ENCODE measurements around the gene PTPDC1.
"Not testable (repeated sequence)": the region's sequence is repeated elsewhere in the genome, so short reads cannot be mapped to it uniquely, and the experiment has no call there.

Gene PTPDC1

GRCh38 chr9:94094219-94095145 lies 10.2 kb downstream of the PTPDC1 start:
- not testable (repeated sequence) for DNase-seq

DNA sequence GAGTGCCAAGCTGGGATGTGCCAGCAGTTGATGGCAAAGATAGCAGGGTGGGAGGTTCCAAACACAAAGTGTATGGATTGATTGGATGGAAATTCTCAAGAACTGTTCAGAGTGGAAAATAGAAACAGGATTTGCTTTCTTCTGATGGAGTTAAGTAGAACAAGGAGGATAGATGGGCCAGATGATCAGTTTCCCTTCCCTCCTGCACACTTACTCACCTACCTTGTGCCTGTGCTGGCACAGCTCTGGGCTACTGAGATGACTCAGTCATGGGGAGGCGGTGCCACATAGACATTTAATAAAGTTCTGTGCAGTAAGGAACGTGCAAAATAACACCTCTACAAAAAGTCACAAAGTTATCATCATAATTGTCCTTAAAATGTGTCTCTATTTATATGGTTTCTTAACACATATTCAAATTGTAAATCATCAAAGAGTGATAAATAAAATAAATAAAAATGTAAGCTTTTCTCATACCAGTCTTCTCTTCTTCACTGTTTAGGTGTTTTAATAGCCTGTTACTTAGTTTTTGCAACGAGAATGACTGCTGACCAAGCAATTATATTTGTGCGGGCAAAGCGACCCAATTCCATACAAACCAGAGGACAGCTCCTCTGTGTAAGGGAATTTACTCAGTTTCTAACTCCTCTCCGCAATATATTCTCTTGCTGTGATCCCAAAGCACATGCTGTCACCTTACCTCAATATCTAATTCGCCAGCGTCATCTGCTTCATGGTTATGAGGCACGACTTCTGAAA lies 12.7 kb downstream of the PTPDC1 start:
- DNase-seq: no peak

DNA sequence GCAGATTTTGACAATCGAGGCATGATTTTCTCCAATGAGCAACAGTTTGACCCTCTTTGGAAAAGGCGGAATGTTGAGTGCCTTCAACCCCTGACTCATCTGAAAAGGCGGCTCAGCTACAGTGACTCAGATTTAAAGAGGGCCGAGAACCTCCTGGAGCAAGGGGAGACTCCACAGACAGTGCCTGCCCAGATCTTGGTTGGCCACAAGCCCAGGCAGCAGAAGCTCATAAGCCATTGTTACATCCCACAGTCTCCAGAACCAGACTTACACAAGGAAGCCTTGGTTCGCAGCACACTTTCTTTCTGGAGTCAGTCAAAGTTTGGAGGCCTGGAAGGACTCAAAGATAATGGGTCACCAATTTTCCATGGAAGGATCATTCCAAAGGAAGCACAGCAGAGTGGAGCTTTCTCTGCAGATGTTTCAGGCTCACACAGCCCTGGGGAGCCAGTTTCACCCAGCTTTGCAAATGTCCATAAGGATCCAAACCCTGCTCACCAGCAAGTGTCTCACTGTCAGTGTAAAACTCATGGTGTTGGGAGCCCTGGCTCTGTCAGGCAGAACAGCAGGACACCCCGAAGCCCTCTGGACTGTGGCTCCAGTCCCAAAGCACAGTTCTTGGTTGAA lies 13.6 kb downstream of the PTPDC1 start:
- no peak for DNase-seq

- no peak for DNase-seq
These were observed 16.1 kb downstream of the PTPDC1 start for GRCh38 chr9:94100152-94100879.

GRCh38 chr9:94101162-94101853 lies 17.0 kb downstream of the PTPDC1 start:
- no peak for DNase-seq

GRCh38 chr9:94108584-94108983 lies 24.3 kb downstream of the PTPDC1 start:
- no peak for DNase-seq

DNA sequence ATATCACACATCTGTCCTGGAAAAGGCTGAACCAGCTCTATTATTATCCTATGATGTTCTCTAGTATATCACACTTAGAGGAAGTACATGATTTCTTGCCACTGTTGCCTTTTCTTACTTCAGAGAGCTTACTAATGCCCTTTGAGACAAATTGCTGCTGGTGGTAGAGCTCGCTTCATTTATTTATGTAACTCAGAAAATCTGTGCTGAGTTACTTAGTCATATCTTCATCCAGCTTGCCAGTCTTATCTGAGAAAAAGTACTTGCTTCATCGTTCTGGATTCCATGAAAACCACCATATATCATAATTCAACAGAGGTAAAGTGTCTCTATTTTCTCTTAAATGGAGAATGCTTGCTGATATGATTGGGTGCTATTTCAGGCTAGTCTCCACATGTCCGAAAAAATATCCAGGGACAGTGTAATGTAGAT lies 26.6 kb downstream of the PTPDC1 start:
- DNase-seq: no peak

DNA sequence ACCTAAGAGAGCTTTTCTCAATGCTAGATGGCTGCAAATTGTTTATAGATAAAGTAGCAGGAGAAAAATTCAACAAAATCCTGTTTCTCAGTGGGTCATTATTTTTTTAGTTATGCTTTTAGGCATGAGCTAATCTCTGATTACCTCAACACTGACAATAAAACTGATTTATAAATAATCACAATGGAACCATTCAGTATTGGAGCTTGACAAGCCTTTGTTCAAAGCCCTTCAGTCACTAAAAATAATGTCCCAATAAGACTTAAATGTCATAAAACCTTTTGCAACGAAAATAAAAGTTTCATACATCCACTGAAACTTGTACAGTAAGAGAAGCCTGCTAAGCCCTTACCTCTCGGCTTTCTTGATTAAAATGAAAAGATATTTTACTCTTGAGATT lies 27.2 kb downstream of the PTPDC1 start:
- DNase-seq: no peak

- DNase-seq: no peak
These were observed 28.6 kb downstream of the PTPDC1 start for GRCh38 chr9:94112716-94113465.

DNA sequence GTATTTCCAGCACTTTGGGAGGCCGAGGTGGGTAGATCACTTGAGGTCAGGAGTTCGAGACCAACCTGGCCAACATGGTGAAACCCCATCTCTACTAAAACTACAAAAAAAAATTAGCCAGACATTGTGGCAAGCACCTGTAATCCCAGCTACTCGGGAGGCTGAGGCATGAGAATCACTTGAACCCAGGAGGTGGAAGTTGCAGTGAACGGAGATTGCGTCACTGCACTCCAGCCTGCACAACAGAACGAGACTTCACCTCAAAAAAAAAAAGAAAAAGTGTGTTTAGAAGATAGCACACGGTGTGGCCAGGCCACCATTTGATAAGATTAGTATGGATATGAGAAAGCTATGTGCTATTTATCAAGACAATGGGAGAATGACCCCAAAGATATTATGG lies 35.8 kb downstream of the PTPDC1 start:
- not testable (repeated sequence) for DNase-seq

- no peak for DNase-seq
These were observed 36.7 kb downstream of the PTPDC1 start for GRCh38 chr9:94120854-94121376.

GRCh38 chr9:94126844-94127243 lies 42.6 kb downstream of the PTPDC1 start:
- no peak for DNase-seq

DNA sequence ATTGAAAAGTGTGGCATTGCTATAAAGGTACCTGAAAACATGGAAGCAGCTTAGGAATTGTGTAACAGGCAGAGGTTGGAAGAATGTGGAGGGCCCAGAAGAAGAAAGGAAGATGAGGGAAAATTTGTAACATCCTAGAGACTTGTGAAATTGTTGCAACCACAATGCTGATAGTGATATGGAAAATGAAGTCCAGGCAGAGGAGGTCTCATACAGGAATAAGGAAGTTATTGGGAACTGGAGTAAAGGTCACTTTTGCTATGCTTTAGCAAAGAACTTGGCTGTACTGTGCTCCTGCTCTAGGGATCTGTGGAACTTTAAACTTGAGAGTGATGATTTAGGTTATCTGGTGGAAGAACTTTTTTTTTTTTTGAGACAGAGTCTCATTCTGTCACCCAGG lies 43.5 kb downstream of the PTPDC1 start:
- no peak for DNase-seq

DNA sequence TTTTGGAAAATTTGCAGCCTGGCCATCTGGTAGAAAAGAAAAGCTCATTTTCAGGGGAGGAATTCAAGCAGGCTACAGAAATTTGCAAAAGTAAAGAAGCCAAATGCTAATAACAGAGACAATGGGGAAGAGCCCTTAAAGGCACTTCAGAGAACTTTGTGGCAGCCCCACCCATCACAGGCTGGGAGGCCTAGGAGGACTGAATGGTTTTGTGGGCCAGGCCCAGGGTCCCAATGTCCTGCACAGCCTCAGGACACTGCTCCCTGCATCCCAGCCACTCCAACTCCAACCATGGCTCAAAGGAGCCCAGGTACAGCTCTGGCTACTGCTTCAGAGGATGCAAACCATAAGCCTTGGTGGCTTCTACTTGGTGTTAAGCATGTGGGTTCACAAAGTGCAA lies 44.3 kb downstream of the PTPDC1 start:
- no peak for DNase-seq

GRCh38 chr9:94134629-94135028 lies 50.4 kb downstream of the PTPDC1 start:
- DNase-seq: no peak

- no peak for DNase-seq
These were observed 51.0 kb downstream of the PTPDC1 start for GRCh38 chr9:94135222-94135621.

- no peak for DNase-seq
These were observed 55.6 kb downstream of the PTPDC1 start for GRCh38 chr9:94139672-94140417.

DNA sequence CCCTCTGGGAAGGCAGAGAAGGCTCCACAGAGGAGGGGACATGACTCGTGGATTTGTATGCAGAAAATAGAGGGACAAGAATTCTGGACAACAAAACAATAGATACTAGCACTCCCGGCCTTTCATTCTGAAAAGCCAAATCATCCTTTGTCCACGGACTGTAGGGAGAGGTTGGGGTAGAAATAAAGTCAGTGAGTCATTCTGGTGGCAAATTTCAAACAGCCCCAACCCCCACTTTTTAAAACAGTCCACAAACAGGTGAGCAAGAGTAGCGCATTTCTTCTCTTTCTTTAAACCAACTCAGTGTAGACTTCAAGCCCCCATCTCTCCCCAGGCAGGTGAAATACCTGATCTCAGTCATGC lies 56.1 kb downstream of the PTPDC1 start:
- DNase-seq: no peak

- DNase-seq: no peak
These were observed 56.8 kb downstream of the PTPDC1 start for GRCh38 chr9:94140791-94141790.
